NCI-H524 (cell line): Measurements from ENCODE around the gene C1orf115.
A peak's percentile ranks its signal among the peaks of the same experiment; 100 is the strongest.
"Not testable (repeated sequence)": the region's sequence is repeated elsewhere in the genome, so short reads cannot be mapped to it uniquely, and the experiment has no call there.

Experiments used
- DNase-seq, 2 experiments: peaks; one replicate each; lab custom pipeline; 2025; lab: John Stamatoyannopoulos, UW

C1orf115 gene

GRCh38 chr1:220694866-220695382 lies 4.8 kb downstream of the C1orf115 start:
- DNase-seq: no peak

- no peak for DNase-seq
Measured at GRCh38 chr1:220695426-220695825, 5.3 kb downstream of the C1orf115 start.

- DNase-seq: no peak
Measured at GRCh38 chr1:220696226-220696862, 6.2 kb downstream of the C1orf115 start.

GRCh38 chr1:220696863-220697231 lies 6.7 kb downstream of the C1orf115 start:
- no peak for DNase-seq

- no peak for DNase-seq
Measured at GRCh38 chr1:220697326-220697725, 7.2 kb downstream of the C1orf115 start.

- DNase-seq: no peak
Measured at GRCh38 chr1:220698607-220699016, 8.4 kb downstream of the C1orf115 start.

GRCh38 chr1:220699044-220699443 lies 8.9 kb downstream of the C1orf115 start:
- DNase-seq: no peak

- no peak for DNase-seq
Measured at GRCh38 chr1:220700556-220701179, 10.5 kb downstream of the C1orf115 start.

- DNase-seq: no peak
Measured at GRCh38 chr1:220701974-220702373, 11.8 kb downstream of the C1orf115 start.

GRCh38 chr1:220702733-220703270 lies 12.6 kb downstream of the C1orf115 start:
- peak in 1 of 2 experiments; percentile 34 for DNase-seq

GRCh38 chr1:220703305-220703704 lies 13.1 kb downstream of the C1orf115 start:
- DNase-seq: no peak

- DNase-seq: no peak
Measured at GRCh38 chr1:220705782-220706181, 15.6 kb downstream of the C1orf115 start.

- no peak for DNase-seq
Measured at GRCh38 chr1:220706480-220706879, 16.3 kb downstream of the C1orf115 start.

- DNase-seq: no peak
Measured at GRCh38 chr1:220707160-220707559, 17.0 kb downstream of the C1orf115 start.

GRCh38 chr1:220708244-220708643 lies 18.1 kb downstream of the C1orf115 start:
- no peak for DNase-seq

- peak in 1 of 2 experiments; percentile 39 for DNase-seq
Measured at GRCh38 chr1:220708936-220709801, 19.0 kb downstream of the C1orf115 start.

- no peak for DNase-seq
Measured at GRCh38 chr1:220710333-220710732, 20.2 kb downstream of the C1orf115 start.

- DNase-seq: no peak
Measured at GRCh38 chr1:220711056-220711809, 21.1 kb downstream of the C1orf115 start.

GRCh38 chr1:220715986-220716385 lies 25.8 kb downstream of the C1orf115 start:
- not testable (repeated sequence) for DNase-seq

GRCh38 chr1:220717800-220718640 lies 27.9 kb downstream of the C1orf115 start:
- no peak for DNase-seq

GRCh38 chr1:220721266-220721665 lies 31.1 kb downstream of the C1orf115 start:
- peak in 1 of 2 experiments; percentile 12 for DNase-seq
